AG10803 (cell line): ENCODE data around the gene NFYC.

Experiments
- DNase-seq: peaks from one replicate; pipeline ENCODE4 v3.0.0; 2010; ENCODE audit warnings: low read depth
- H3K4me3 ChIP-seq: 2 replicates; pipeline ENCODE4 v1.5.1; 2011; ENCODE audit warnings: mild to moderate bottlenecking, low read length, control low read depth
- CTCF ChIP-seq: conservative IDR thresholded peaks from 2 replicates; pipeline ENCODE4 v1.5.1; 2011; ENCODE audit warnings: mild to moderate bottlenecking, low read length, control low read depth, inconsistent platforms

The NFYC gene

GRCh38 chr1:40664167-40664537 lies 27.4 kb upstream of the NFYC start:
- no peak for DNase-seq
- no peak overlapping the region for H3K4me3 ChIP-seq
- TF ChIP-seq CTCF: no peak

GRCh38 chr1:40664791-40665190 lies 26.7 kb upstream of the NFYC start:
- no peak for TF ChIP-seq CTCF
- no peak for DNase-seq
- no peak overlapping the region for H3K4me3 ChIP-seq

GRCh38 chr1:40665335-40666171 lies 26.0 kb upstream of the NFYC start, which contains the start of gene RIMS3:
RIMS3 (minus strand) TSS chr1:40665682; CDS start chr1:40641925, 23,757 bp downstream.
- peak; percentile 18 for DNase-seq
- peak within 1 kb of the TSS; percentile 47 for H3K4me3 ChIP-seq
- no peak for TF ChIP-seq CTCF

- peak; percentile 97 for TF ChIP-seq CTCF
- H3K4me3 ChIP-seq: no peak overlapping the region
- DNase-seq: peak; percentile 49
Measured at GRCh38 chr1:40668769-40669525, 22.6 kb upstream of the NFYC start.

- no peak for DNase-seq
- H3K4me3 ChIP-seq: no peak overlapping the region
- TF ChIP-seq CTCF: no peak
Measured at GRCh38 chr1:40673452-40673851, 18.1 kb upstream of the NFYC start.

GRCh38 chr1:40676501-40676900 lies 15.0 kb upstream of the NFYC start:
- TF ChIP-seq CTCF: no peak
- no peak overlapping the region for H3K4me3 ChIP-seq
- no peak for DNase-seq
